ENCODE results near the gene ZBTB33.

ZBTB33 gene, protein sequence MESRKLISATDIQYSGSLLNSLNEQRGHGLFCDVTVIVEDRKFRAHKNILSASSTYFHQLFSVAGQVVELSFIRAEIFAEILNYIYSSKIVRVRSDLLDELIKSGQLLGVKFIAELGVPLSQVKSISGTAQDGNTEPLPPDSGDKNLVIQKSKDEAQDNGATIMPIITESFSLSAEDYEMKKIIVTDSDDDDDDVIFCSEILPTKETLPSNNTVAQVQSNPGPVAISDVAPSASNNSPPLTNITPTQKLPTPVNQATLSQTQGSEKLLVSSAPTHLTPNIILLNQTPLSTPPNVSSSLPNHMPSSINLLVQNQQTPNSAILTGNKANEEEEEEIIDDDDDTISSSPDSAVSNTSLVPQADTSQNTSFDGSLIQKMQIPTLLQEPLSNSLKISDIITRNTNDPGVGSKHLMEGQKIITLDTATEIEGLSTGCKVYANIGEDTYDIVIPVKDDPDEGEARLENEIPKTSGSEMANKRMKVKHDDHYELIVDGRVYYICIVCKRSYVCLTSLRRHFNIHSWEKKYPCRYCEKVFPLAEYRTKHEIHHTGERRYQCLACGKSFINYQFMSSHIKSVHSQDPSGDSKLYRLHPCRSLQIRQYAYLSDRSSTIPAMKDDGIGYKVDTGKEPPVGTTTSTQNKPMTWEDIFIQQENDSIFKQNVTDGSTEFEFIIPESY

DNA sequence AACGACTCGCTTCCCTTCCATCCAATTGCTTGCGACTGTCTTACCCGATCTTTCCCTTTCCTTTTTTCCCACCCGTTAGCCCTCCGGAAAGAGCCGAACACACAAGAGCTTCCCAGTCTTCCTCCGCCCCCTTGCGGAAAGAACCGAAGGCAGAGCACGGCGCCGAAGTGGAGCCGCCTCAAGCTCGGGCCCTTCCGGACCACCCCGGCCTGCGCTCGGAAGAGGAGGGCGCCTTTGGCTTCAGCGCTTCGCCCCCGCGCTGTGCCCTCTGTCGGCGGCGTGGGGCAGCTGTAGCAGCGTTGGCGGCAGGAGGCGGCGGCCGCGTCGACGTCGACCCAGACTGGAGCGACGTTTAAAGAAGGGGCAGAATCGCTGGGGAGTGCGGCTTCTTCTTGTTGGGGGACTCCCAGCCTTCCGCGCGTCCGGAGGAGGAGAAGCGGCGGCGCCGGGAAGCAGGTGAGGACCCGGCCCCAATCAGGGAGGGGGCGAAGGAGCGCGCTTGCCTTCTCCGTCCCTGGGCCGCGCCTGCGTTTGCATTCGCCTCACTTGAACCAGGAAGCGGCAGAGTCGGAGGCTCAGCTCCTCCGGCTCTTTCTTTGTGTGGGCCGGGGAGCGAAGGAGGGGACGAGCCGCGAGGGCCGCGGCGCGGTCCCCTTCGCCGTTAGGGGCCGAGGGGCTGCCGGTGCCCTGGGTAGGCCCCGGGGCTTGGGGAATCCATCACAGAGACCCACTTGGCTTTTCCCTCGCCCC is at the start of gene ZBTB33:
TSS of gene ZBTB33 (plus strand) at position 291 of the 750 bp plus-strand sequence. CDS start 2,604 bp downstream, outside the sequence.
- DNase-seq (ENCODE audit: low spot score) = peak; percentile 89

DNA sequence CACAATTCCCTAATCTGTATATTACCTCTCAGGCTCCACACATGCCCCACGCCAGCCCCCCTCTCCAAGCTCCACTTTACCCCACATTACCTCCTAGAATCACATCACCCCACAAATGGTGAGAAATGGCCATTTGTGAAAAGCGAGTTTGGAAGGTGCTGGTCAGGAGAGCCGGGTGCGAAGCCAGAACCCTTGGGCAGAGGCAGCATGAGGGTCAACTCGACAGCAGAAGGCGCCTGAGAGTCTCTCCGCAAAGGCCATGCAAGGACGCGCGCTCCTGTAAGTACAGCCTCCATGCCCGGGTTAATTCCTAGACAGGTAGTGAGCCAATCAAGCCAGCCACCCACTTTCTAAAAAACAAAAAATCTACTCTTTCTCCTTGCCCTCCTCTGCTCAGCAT is 49.8 kb upstream of the ZBTB33 start:
- DNase-seq (ENCODE audit: low spot score) = no peak

DNA sequence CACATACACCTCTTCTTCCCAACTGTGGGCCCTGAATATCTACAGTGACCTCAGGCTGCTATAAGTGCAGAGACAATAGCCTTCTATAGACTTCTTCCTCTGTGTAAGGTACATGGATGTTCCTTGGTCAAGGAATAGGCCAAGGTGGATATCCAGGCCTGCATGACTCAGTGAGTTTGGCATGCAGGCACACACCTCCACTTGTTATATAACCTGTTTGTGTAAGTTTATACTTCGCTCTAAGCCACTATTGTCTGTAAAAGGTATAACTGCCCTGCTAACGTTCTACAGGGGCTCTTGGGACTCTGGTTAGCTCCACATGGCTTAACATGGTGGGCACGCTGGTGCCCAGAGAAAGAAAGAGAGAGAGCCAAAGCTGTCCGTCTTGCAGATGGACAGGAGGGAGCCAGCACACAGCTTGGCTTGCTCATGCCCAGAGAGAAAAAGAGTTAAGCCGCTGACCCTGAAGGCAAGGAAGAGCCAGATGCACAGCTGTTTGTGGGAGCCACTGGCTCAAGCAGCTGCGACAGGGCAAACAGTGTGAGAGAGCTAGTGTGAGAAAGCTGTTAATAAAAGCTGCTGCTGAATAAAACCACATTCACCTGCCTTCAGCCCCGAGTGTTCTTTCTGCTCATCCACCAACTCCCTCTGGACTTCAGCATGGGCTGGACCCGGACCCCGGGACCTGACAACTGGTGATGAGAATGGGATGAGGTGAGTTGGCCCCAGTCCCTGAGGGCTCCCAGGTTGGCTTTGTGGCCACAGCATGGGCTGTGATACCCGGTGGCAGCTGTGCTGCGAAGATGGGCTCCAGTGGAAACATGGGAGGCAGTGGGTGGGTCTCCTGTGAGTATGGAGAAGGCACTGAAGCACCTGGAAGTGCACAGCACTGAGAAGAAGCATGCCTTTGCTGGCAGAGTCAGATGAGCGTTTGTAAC is 44.5 kb upstream of the ZBTB33 start:
- no peak for DNase-seq (ENCODE audit: low spot score)

DNA sequence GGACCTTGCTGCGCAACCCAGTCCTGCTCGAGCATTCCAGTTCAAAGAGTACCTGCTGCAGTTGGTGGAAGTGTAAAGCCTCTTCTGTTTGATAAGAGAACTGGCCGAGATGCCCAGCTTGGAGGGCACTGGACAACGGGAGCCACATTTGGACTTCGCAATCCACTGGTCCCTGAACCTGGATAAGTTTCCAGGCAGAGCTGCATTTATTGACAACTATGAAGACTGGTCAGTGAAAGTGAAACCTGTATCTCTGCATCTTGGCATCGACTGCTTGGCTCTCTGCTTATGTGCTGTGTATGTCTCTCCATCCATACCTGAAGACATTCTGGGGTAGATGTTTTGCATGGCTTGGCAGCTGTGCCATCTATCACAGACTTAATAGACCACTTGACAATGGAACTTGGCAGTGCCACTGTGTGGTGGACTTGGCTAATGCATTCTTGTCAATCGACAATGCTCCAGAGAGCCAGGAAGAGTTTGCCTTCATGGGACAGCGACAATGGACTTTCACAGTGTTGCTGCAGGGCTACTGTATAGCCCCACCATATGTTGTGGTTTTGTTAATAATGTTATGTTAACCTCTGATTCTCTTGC is 43.5 kb upstream of the ZBTB33 start:
- peak; percentile 69 for DNase-seq (ENCODE audit: low spot score)

DNA sequence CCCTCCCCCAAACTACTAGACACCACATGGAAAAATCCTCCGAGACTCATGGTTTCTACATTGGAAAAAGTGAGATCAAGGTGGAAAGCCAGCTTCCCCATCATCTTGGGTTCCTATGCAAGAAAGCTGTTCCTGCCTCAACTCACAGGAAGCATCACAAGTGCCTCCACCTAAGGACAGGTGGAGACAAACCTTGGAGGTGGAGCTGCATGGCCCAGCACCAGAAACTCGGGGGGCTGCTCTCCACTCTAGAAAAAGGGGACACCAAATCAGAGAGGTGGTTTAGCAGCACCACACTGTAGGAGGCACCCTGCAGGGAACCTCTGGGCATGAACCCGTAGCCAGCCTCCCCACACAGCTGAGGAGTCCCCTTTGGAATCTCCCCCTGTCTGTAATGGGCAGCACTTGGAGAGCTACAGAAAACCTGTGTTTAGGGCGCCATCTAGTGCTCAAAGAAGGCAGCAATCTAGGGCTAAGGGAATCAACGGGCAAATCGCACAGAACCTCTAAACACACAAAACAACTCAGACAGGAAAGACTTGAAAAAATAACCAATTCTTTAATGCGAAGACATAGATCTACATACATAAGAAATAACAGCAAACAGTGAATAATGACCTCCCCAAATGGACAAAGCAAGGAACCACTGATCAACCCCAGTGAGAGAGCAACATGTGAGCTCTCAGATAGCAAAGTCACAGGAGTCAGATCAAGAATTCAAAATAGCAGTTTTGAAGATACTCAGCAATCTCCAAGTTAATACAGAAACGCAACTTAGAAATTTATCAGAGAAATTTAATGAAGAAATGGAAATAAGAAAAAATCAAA is 37.0 kb upstream of the ZBTB33 start:
- DNase-seq (ENCODE audit: low spot score) = peak; percentile 56

DNA sequence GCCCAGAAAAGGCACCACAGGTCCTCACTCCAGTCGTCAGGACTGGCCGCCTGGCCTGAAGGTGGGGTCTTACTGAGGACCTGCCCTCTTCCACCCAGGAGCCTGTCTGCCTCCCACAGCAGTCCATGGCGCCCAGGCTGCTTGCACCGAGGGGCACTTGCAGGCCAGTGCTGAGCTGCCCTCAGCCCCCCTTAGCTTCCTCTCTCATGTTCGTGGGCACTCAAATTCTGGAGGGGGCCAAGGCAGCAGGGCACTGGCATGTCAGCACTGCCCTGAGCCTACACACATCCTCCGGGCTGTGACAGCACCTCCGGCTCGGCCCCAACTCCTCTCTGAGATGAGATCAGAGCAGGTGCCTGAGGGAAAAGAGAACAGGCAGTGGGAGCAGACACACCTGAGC is 27.2 kb upstream of the ZBTB33 start:
- no peak for DNase-seq (ENCODE audit: low spot score)

DNA sequence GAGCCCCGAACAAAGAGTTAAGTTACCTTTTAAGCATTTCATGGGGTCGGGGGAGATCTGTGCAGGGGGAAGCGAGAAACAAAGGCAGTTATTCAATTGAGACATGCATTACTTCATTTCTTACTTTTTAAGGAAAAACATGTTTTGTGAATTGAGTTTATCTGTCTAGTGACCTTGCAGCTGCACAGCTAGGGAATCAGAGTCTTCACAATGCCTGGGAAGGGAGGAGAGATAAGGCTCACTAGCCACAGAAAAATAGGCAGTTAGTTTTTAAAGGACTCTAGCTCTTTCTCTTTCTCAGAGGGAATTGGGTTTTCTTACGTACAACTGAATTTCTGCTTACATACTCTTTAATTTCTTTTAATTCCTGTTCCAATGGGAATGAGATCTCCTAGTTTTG is 26.2 kb upstream of the ZBTB33 start:
- DNase-seq (ENCODE audit: low spot score) = no peak

DNA sequence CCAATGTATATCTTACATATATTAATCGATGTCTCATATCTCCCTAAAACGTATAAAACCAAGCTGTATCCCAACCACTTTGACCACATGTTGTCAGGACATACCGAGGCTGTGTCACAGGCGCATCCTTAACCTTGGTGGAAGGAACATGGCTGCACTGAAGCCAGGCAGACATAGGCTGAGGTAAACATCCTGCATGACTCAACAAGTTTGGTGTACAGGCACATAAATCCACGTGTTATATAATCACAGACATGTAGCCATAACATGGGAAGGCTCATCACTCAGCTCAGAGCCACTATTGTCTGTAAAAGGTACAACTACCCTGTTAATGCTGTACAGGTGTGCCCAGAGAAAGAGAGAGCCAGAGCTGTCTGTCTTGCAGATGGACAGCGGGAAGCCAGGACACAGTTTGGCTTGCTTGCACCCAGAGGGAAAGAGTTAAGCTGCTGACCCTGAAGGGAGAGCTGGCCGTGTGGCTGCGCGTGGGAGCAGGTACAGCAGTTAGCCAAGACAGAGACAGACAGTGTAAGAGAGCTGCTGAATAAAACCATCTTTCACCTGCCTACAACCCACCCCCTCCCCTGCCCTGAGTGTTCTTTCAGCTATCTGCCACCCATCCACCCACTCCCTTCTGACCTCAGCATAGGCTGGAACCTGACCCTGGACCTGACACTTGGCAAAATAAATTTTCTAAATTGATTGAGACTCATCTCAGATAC is 22.3 kb upstream of the ZBTB33 start:
- no peak for DNase-seq (ENCODE audit: low spot score)

DNA sequence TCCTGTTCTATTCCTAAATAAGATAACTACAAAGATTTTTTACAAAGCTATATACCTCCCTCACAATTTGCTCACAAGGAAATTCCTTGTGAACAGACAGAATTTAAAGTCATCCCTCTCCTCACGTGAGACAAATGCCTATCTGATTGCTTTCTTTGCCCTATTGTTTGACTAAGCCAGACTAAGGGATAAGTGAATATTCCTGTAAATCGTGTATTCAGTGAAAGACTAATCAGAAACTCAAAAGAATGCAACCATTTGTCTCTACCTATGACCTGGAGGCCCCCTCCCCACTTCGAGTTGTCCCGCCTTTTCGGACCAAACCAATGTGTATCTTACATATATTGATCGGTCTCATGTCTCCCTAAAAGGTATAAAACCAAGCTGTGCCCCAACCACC is 15.3 kb upstream of the ZBTB33 start:
- no peak for DNase-seq (ENCODE audit: low spot score)

DNA sequence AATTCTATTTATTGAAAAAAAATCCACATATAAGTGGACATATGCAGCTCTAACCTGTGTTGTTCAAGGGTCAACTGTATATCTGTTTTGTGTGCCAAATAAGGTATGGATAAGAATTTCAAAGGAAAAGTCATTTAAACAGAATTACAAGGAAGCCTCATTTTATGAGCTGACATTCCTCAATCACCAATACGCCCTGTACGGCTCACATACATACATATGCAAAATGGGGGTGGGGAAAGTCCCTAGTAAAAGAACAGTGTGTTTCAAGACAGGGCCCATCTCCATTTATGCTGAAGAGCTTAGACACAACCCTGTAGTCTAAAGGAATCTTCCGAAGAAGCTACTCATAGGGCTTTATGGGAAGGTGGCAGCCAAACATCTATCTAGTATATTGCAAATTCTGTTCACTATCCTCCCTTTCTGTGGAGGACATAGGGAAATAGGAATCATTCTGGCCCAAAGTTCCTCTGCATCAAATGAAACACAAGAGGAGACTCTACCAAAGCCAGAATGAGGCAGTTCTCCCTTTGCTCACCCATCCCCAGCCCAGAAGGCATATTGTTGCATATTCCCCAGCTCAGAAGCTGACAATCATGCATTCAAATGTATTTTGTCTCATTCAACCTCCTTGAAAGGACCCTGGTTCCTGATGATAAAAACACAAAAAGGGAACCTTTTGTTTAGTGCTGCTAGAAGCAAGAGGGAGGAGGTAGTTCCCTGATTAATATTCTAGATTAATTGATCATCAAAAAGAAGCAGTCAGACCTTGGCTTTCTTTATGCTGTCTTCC is 13.7 kb upstream of the ZBTB33 start:
- DNase-seq (ENCODE audit: low spot score) = no peak

DNA sequence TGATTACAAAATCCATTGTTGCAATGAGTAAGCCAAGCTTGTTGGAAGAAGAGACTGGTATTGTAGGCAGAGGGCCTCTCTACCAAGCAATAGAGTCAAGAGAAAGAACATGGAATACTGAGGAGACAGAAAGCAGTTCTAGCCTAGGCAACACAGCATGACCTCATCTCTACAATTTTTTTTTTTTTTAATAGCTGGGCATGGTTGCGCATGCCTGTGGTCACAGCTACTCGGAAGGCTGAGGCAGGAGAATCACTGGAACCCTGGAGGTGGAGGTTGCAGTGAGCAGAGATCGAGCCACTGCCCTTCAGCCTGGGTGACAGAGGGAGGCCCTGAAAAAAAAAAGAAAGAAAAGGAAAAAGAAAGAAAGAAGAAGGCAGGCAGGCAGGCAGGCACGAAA is 11.7 kb upstream of the ZBTB33 start:
- DNase-seq (ENCODE audit: low spot score) = no peak

DNA sequence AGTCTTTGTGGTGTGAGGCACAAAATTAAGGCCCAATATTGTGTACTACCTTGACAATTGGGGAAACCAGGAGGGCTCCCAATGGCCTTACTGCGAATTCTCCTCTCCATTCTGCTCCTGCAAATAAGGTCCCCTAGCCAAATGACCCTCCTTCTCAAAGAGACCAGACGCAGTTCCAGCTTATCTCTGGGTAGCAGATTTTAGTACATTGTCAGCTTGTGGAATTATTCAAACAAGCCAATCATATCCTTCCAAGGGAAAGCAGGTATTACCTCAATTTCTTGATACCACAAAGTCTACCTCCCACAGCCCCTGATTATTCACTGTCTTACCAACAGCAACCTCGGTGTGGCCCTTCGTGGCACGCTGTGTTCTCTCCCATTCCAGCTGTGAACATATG is 7.8 kb upstream of the ZBTB33 start:
- DNase-seq (ENCODE audit: low spot score) = no peak

DNA sequence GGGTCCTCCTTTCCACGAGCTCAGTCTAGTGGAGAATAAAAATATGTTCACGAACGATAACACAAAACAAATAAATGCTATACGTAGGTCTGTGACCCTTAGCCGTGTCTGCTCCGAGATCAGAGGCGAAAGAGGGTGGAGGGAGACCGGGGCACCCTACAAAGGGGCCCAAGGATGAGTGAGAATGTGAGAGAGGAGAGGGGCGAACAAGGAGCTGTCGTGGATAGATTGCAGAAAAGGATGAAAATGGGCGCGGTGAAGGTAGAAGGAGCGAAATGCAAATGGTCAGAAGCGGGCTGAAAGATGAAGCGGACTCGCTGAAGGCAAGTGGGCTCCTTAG is 6.2 kb upstream of the ZBTB33 start:
- no peak for DNase-seq (ENCODE audit: low spot score)

DNA sequence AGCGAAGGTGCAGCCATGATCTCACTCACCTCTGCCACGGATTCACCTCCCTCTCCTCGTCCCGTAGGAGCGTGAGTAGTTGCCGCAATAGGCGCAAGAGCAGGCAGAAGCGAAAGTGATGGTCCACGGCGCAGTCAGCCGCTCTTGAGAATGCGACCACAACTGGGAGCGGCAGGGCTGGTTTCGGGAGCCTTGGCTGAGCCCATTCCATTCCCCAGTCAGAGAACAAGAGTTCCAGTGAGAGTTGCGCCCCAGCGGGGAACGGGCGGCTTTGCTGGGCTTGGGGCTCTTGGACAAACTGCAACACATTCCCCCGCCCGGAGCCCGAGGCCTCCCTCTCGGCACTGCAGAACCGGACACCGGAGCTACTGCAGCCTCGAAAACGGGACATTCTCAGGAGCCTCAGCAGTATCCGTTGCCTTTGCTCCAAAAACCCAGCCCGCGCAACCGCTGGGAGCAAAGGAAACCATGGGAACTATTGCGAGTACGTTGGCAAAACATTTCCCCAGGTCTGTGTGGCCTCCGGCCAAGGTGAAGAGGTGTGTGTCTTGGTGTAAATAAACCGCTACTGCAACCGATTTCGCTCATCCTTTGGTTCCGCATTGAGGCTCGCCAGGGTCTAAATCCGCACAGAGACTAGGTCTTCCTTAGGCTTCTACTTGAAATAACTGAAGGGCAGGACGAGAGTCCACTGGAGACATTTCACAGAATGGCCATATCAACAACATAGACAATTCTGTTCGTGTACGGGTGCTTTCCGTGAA is 5.7 kb upstream of the ZBTB33 start:
- DNase-seq (ENCODE audit: low spot score) = peak; percentile 64

DNA sequence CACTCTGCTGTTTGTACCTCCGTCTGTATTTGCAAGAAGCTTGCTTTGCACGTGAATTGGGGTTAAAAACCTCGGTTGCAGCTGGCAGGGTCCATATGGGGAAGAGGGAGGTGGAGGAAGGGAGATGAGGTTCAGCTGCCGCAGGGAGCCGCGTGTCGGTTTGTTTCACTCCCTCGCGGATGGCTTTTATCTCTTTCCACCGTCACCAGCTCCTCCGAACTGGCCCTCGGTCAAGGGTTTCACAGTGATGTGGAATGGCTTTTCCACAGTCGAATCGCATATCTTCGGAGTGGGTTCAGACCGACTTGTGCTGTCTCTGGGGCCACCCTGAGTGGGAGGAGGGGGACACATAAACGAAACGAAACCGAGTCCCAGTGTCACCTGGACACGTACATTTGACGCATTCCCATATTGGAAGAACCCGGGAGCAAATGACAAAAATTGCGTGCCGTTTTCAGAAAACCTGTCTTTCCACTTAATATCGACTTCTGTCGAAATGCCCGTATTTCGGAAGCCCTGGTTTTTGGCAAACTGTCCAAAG is 929 bp downstream of the ZBTB33 start:
- DNase-seq (ENCODE audit: low spot score) = peak; percentile 24

DNA sequence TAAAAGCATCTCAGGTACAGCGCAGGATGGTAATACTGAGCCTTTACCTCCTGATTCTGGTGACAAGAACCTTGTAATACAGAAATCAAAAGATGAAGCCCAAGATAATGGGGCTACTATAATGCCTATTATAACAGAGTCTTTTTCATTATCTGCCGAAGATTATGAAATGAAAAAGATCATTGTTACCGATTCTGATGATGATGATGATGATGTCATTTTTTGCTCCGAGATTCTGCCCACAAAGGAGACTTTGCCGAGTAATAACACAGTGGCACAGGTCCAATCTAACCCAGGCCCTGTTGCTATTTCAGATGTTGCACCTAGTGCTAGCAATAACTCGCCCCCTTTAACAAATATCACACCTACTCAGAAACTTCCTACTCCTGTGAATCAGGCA is 3.2 kb downstream of the ZBTB33 start:
- no peak for DNase-seq (ENCODE audit: low spot score)

DNA sequence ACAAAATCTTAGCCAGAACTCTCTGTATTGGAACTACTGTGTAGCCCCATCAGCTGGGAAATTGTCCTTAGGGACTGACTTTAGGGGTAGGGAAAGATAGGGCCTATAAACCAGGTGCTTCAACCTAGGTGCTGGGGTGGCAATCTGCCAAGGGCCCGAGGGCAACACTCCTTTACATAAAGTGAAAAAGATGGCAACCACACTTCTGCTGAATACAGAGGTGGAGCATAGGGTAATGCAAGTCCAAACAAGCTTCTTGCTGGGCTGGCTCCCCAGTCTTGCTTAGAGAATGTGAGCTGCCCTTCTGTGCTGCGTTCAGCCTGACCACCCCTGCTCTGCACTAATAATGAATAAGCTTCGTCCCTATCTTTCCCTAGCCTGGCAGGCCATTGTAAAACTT is 9.8 kb downstream of the ZBTB33 start:
- DNase-seq (ENCODE audit: low spot score) = no peak

All from pons (tissue), 1 donor.